GM10248 (cell line): ENCODE measurements around the gene CABP2.

ENCODE experiments used
- CTCF ChIA-PET: fragments of 300-600 bp; sonication (Branson Sonifier 250); formaldehyde crosslinking; extraction: SDS; loops from one replicate; lab custom pipeline; 2021; ENCODE audit warnings: antibody characterized with exemption; lab: Yijun Ruan, JAX
- POLR2A ChIA-PET: fragments of 350-650 bp; sonication (Branson Sonifier 250); formaldehyde crosslinking; extraction: SDS; loops from one replicate; lab custom pipeline; 2020; ENCODE audit warnings: antibody characterized with exemption; lab: Yijun Ruan, JAX
- DNase-seq: peaks from one replicate; pipeline ENCODE4 v3.0.0; 2012; ENCODE audit errors: extremely low spot score
- CTCF ChIP-seq: IDR thresholded peaks from 2 replicates; pipeline ENCODE4 v1.5.1; 2012; ENCODE audit warnings: mild to moderate bottlenecking, low read depth; ENCODE audit errors: extremely low read depth, missing control alignments, control extremely low read depth

CABP2 gene

GRCh38 chr11:67541198-67541597 lies 18.0 kb upstream of the CABP2 start:
- no peak for DNase-seq
- TF ChIP-seq CTCF = no peak
- ChIA-PET CTCF (interaction anchor here (1.5 to 2.3 kb wide), 2 partner anchors 10 to 15 kb away, joined by 5 to 10 read pairs; no protein-coding TSS in a partner anchor), POLR2A (interaction anchor here (0.6 kb wide), 1 partner anchor 51 kb away, joined by 4 read pairs; no protein-coding TSS in a partner anchor)

DNA sequence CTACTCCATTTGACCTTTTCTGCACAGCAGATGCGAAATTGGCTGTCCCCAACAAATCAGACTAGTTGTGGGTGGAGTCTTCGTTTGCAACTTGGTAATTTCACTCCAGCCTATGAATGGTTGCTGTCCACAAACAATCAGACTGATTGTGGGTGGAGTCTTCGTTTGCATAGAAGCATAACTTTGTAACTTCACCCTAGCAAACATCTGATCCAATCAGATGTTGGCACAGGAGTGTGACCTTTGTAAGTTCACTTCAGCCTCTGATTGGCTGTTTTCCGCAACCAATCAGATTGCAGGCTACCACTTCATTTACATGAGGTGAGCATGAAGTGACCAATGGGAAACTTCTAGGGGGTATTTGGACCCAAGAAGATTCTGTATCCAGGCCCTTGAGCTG lies 16.3 kb upstream of the CABP2 start:
- CTCF ChIA-PET = no interaction called here
- POLR2A ChIA-PET = no interaction called here
- DNase-seq = no peak
- no peak for TF ChIP-seq CTCF

- ChIA-PET POLR2A (interaction anchor here (0.6 kb wide), 1 partner anchor 26 kb away, joined by 4 read pairs; no protein-coding TSS in a partner anchor), CTCF (no interaction called here)
- no peak for DNase-seq
- TF ChIP-seq CTCF = no peak
These were observed 15.7 kb upstream of the CABP2 start for GRCh38 chr11:67538823-67539505.

DNA sequence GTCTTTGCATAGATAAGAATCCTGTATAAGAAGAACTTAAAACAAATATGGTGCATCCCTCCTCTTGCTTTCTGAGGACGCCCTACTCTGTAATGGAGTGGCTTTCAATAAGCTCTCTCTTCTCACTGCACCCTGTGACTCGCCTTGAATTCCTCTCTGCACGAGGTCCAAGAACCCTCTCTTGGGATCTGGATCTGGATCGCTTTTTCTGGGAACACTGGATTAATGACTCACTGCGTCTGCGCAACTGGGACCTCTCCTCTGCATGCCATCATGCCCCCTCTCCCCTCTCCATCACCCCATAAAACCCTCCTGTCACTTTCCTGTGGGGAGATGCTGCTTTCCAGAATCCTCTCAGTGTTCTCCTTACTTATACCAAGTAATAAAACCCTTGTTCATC lies 15.1 kb upstream of the CABP2 start:
- ChIA-PET POLR2A (interaction anchor here (0.6 kb wide), 1 partner anchor 26 kb away, joined by 4 read pairs; no protein-coding TSS in a partner anchor), CTCF (no interaction called here)
- DNase-seq = no peak
- TF ChIP-seq CTCF = no peak

DNA sequence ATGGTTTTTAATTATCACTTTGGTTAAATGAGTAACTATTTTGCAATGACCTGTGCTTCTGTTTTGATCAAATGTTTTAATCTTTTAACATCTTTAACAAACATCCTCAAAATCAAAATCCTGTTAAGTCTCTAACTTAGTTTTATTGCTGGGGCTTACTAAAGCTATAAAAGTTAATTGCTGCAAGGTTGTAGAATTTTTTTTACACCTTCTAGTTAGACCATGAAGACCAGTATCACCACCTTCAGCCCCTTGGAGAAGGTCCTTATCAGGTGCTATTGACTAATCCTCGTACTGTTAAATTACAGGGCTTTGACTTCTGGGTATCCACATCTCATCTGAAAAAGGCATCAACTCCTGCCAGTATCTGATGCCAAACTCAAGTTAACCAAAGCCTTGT lies 12.3 kb upstream of the CABP2 start:
- no peak for DNase-seq
- ChIA-PET POLR2A (no interaction called here), CTCF (no interaction called here)
- TF ChIP-seq CTCF = no peak

- POLR2A ChIA-PET = no interaction called here
- TF ChIP-seq CTCF = no peak
- CTCF ChIA-PET = no interaction called here
- DNase-seq = no peak
These were observed 10.9 kb upstream of the CABP2 start for GRCh38 chr11:67534070-67534679.
